CD4-positive, alpha-beta T cell treated with Interleukin-4 for 4 hours (primary cell): ENCODE data around the gene KNDC1.
"Not testable (repeated sequence)": the region's sequence is repeated elsewhere in the genome, so short reads cannot be mapped to it uniquely, and the experiment has no call there.

ENCODE experiments used
- DNase-seq: peaks from one replicate; pipeline ENCODE4 v3.0.0-alpha.2; 2020

The KNDC1 gene

GRCh38 chr10:133211141-133211830 lies 51.3 kb downstream of the KNDC1 start:
- DNase-seq, result no peak

- DNase-seq, result no peak
Observed at GRCh38 chr10:133211959-133212852, 52.2 kb downstream of the KNDC1 start.

GRCh38 chr10:133212853-133213494 lies 53.0 kb downstream of the KNDC1 start:
- DNase-seq, result no peak

GRCh38 chr10:133213641-133214467 lies 53.8 kb downstream of the KNDC1 start:
- no peak for DNase-seq

- DNase-seq, result no peak
Observed at GRCh38 chr10:133214468-133215410, 54.7 kb downstream of the KNDC1 start.

- no peak for DNase-seq
Observed at GRCh38 chr10:133215586-133215985, 55.6 kb downstream of the KNDC1 start.

GRCh38 chr10:133216776-133217175 lies 56.8 kb downstream of the KNDC1 start:
- DNase-seq, result no peak

GRCh38 chr10:133217800-133218589 lies 58.0 kb downstream of the KNDC1 start:
- DNase-seq, result no peak

- no peak for DNase-seq
Observed at GRCh38 chr10:133218891-133219290, 58.9 kb downstream of the KNDC1 start.

GRCh38 chr10:133219782-133220181 lies 59.8 kb downstream of the KNDC1 start:
- DNase-seq, result no peak

- no peak for DNase-seq
Observed at GRCh38 chr10:133221331-133221730, 61.3 kb downstream of the KNDC1 start.

GRCh38 chr10:133221756-133222155 lies 61.7 kb downstream of the KNDC1 start:
- DNase-seq, result not testable (repeated sequence)

- DNase-seq, result no peak
Observed at GRCh38 chr10:133224076-133224475, 64.1 kb downstream of the KNDC1 start.

- DNase-seq, result no peak
Observed at GRCh38 chr10:133224756-133225372, 64.8 kb downstream of the KNDC1 start.

- no peak for DNase-seq
Observed at GRCh38 chr10:133225707-133226191, 65.7 kb downstream of the KNDC1 start.

- no peak for DNase-seq
Observed at GRCh38 chr10:133226251-133226808, 66.3 kb downstream of the KNDC1 start.

- no peak for DNase-seq
Observed at GRCh38 chr10:133227256-133227655, 67.2 kb downstream of the KNDC1 start.

- no peak for DNase-seq
Observed at GRCh38 chr10:133229265-133230043, 69.4 kb downstream of the KNDC1 start.

- no peak for DNase-seq
Observed at GRCh38 chr10:133230044-133230361, 70.0 kb downstream of the KNDC1 start, which contains the start of gene UTF1. UTF1 (plus strand) TSS chr10:133230217; CDS start chr10:133230289, 72 bp downstream.
